HEK293 (cell line): ENCODE data around the gene SSBP3.
A peak's percentile ranks its signal among the peaks of the same experiment; 100 is the strongest.

ENCODE experiments used
- CTCF ChIA-PET: fragments of 350-600 bp; formaldehyde crosslinking; extraction: SDS; loops from one replicate; lab custom pipeline; 2021; ENCODE audit warnings: antibody characterized with exemption; lab: Yijun Ruan, JAX
- POLR2A ChIA-PET: fragments of 300-600 bp; formaldehyde crosslinking; extraction: SDS; loops from one replicate; lab custom pipeline; 2020; ENCODE audit warnings: antibody characterized with exemption, inconsistent platforms; lab: Yijun Ruan, JAX
- H3K27ac ChIP-seq: fragments of 200-500 bp; sonication (Bioruptor generic); 2 replicates; pipeline ENCODE4 v1.5.1; 2014; ENCODE audit warnings: low read depth, low read length, control low read depth, inconsistent platforms; ENCODE audit errors: extremely low read depth
- H3K36me3 ChIP-seq, 2 experiments: fragments of 200-500 bp in 1 of 2; sonication (Bioruptor generic) in 1 of 2; 1 replicate in 1 of 2; 2 replicates in 1 of 2; pipeline ENCODE4 v1.5.1; 2014 to 2017; ENCODE audit warnings: inconsistent platforms in 2 of 2, low read length in 2 of 2; ENCODE audit not compliant: control insufficient read depth in 2 of 2, insufficient read depth in 1 of 2
- H3K4me1 ChIP-seq: fragments of 200-500 bp; sonication (Bioruptor generic); 2 replicates; pipeline ENCODE4 v1.5.1; 2014; ENCODE audit warnings: mild to moderate bottlenecking, low read length, inconsistent platforms; ENCODE audit not compliant: control insufficient read depth, insufficient read depth
- H3K4me3 ChIP-seq: 2 replicates; pipeline ENCODE4 v1.5.1; 2011; ENCODE audit warnings: low read depth, mild to moderate bottlenecking, control low read depth, low read length, moderate library complexity
- H3K9me3 ChIP-seq: fragments of 200-500 bp; sonication (Bioruptor generic); 2 replicates; pipeline ENCODE4 v1.5.1; 2014; ENCODE audit warnings: low read depth, low read length, inconsistent platforms; ENCODE audit not compliant: control insufficient read depth, insufficient read depth
- EGR2 ChIP-seq: fragments of 450-650 bp; formaldehyde crosslinking; IDR thresholded peaks from 2 replicates; pipeline ENCODE4 v1.5.1; 2016; ENCODE audit warnings: low read depth, missing biosample characterization, missing genetic modification characterization
- GFI1B ChIP-seq: fragments of 450-650 bp; formaldehyde crosslinking; IDR thresholded peaks from 2 replicates; pipeline ENCODE4 v1.5.1; 2016; ENCODE audit warnings: missing biosample characterization, missing genetic modification characterization
- HOXD13 ChIP-seq: sonication (generic); formaldehyde crosslinking; IDR thresholded peaks from 2 replicates; pipeline ENCODE4 v1.8.0; 2022; ENCODE audit warnings: missing genetic modification reagents, borderline replicate concordance
- PRDM10 ChIP-seq: fragments of 450-650 bp; formaldehyde crosslinking; IDR thresholded peaks from 2 replicates; pipeline ENCODE4 v1.5.1; 2016; ENCODE audit warnings: missing biosample characterization, missing genetic modification characterization
- RBAK ChIP-seq: fragments of 450-650 bp; formaldehyde crosslinking; IDR thresholded peaks from 2 replicates; pipeline ENCODE4 v1.5.1; 2016; ENCODE audit warnings: missing biosample characterization, missing genetic modification characterization
- REST ChIP-seq: fragments of 450-650 bp; formaldehyde crosslinking; IDR thresholded peaks from 2 replicates; pipeline ENCODE4 v1.5.1; 2016; ENCODE audit warnings: missing biosample characterization, missing genetic modification characterization
- ZEB2 ChIP-seq: fragments of 450-650 bp; formaldehyde crosslinking; IDR thresholded peaks from 2 replicates; pipeline ENCODE4 v1.5.1; 2016; ENCODE audit warnings: missing biosample characterization, missing genetic modification characterization
- ZFHX2 ChIP-seq: fragments of 450-650 bp; formaldehyde crosslinking; conservative IDR thresholded peaks from 2 replicates; pipeline ENCODE4 v1.5.1; 2016; ENCODE audit warnings: missing biosample characterization, missing genetic modification characterization
- ZNF10 ChIP-seq: fragments of 450-650 bp; formaldehyde crosslinking; IDR thresholded peaks from 2 replicates; pipeline ENCODE4 v1.5.1; 2017; ENCODE audit warnings: missing biosample characterization, missing genetic modification characterization
- ZNF133 ChIP-seq: fragments of 450-650 bp; formaldehyde crosslinking; IDR thresholded peaks from 2 replicates; pipeline ENCODE4 v1.5.1; 2016; ENCODE audit warnings: missing biosample characterization, missing genetic modification characterization
- ZNF148 ChIP-seq: fragments of 450-650 bp; formaldehyde crosslinking; IDR thresholded peaks from 2 replicates; pipeline ENCODE4 v1.5.0; 2017; ENCODE audit warnings: missing biosample characterization, missing genetic modification characterization, borderline replicate concordance
- ZNF157 ChIP-seq: fragments of 450-650 bp; formaldehyde crosslinking; IDR thresholded peaks from 2 replicates; pipeline ENCODE4 v1.5.1; 2016; ENCODE audit warnings: missing biosample characterization, missing genetic modification characterization
- ZNF16 ChIP-seq: fragments of 450-650 bp; formaldehyde crosslinking; IDR thresholded peaks from 2 replicates; pipeline ENCODE4 v1.5.1; 2016; ENCODE audit warnings: low read depth, missing biosample characterization, missing genetic modification characterization
- ZNF202 ChIP-seq: fragments of 450-650 bp; formaldehyde crosslinking; IDR thresholded peaks from 2 replicates; pipeline ENCODE4 v1.5.1; 2016; ENCODE audit warnings: missing biosample characterization, missing genetic modification characterization, borderline replicate concordance
- ZNF311 ChIP-seq: fragments of 450-650 bp; formaldehyde crosslinking; IDR thresholded peaks from 2 replicates; pipeline ENCODE4 v1.5.1; 2017; ENCODE audit warnings: missing biosample characterization, missing genetic modification characterization, borderline replicate concordance
- ZNF335 ChIP-seq: fragments of 450-650 bp; formaldehyde crosslinking; conservative IDR thresholded peaks from 2 replicates; pipeline ENCODE4 v1.5.1; 2016; ENCODE audit warnings: missing biosample characterization, missing genetic modification characterization
- ZNF404 ChIP-seq: fragments of 450-650 bp; formaldehyde crosslinking; IDR thresholded peaks from 2 replicates; pipeline ENCODE4 v1.5.1; 2017; ENCODE audit warnings: missing biosample characterization, missing genetic modification characterization
- ZNF501 ChIP-seq: fragments of 450-650 bp; formaldehyde crosslinking; IDR thresholded peaks from 2 replicates; pipeline ENCODE4 v1.5.1; 2016; ENCODE audit warnings: missing biosample characterization, missing genetic modification characterization
- ZNF510 ChIP-seq: fragments of 450-650 bp; formaldehyde crosslinking; IDR thresholded peaks from 2 replicates; pipeline ENCODE4 v1.5.1; 2018; ENCODE audit warnings: mild to moderate bottlenecking, missing genetic modification characterization, missing biosample characterization; ENCODE audit not compliant: insufficient replicate concordance
- ZNF514 ChIP-seq: fragments of 450-650 bp; formaldehyde crosslinking; IDR thresholded peaks from 2 replicates; pipeline ENCODE4 v1.5.1; 2016; ENCODE audit warnings: missing biosample characterization, missing genetic modification characterization
- ZNF580 ChIP-seq: fragments of 450-650 bp; formaldehyde crosslinking; IDR thresholded peaks from 2 replicates; pipeline ENCODE4 v1.5.1; 2016; ENCODE audit warnings: missing biosample characterization, missing genetic modification characterization
- ZNF600 ChIP-seq: fragments of 450-650 bp; formaldehyde crosslinking; IDR thresholded peaks from 2 replicates; pipeline ENCODE4 v1.5.1; 2016; ENCODE audit warnings: missing biosample characterization, missing genetic modification characterization
- ZNF610 ChIP-seq: fragments of 450-650 bp; formaldehyde crosslinking; IDR thresholded peaks from 2 replicates; pipeline ENCODE4 v1.5.1; 2016; ENCODE audit warnings: missing biosample characterization, missing genetic modification characterization, borderline replicate concordance
- ZNF776 ChIP-seq: fragments of 450-650 bp; formaldehyde crosslinking; IDR thresholded peaks from 2 replicates; pipeline ENCODE4 v1.5.0; 2017; ENCODE audit warnings: missing biosample characterization, missing genetic modification characterization, borderline replicate concordance
- ZSCAN4 ChIP-seq: fragments of 450-650 bp; formaldehyde crosslinking; IDR thresholded peaks from 2 replicates; pipeline ENCODE4 v1.5.1; 2017; ENCODE audit warnings: missing biosample characterization, missing genetic modification characterization

The SSBP3 gene

GRCh38 chr1:54323921-54324250, 82.3 kb downstream of the SSBP3 start (continued):
- no peak for TF ChIP-seq ZEB2
- no peak for TF ChIP-seq ZNF610 (tag by site-specific recombination)
- no peak for TF ChIP-seq ZNF580 (tag by site-specific recombination)

- H3K9me3 ChIP-seq = no peaks in the 10 kb centered on the region
- no peak overlapping the region for H3K4me3 ChIP-seq
- H3K36me3 ChIP-seq = peaks cover 0 to 3% of the 10 kb centered on the region in 2 experiments; a peak in 1 of 3 replicates
- POLR2A ChIA-PET = no interaction called here
- CTCF ChIA-PET = interaction anchor here (0.5 to 0.8 kb wide), 2 partner anchors 37 to 146 kb away, joined by 3 read pairs; no protein-coding TSS in a partner anchor
- no peak for TF ChIP-seq GFI1B (tag by site-specific recombination)
- 0 out of 2 replicates have a peak, but pooled peaks have one; percentile 35 for TF ChIP-seq ZFHX2
- TF ChIP-seq ZNF202 (tag by site-specific recombination) = no peak
- TF ChIP-seq EGR2 (tag by site-specific recombination) = 0 out of 2 replicates have a peak, but pooled peaks have one; percentile 23
- TF ChIP-seq ZNF133 (tag by site-specific recombination) = no peak
- TF ChIP-seq ZNF510 (tag by site-specific recombination) = no peak
- no peak for TF ChIP-seq ZNF157 (tag by site-specific recombination)
- 0 out of 2 replicates have a peak, but pooled peaks have one; percentile 20 for TF ChIP-seq PRDM10
- no peak for TF ChIP-seq ZNF404
- no peak for TF ChIP-seq ZNF148 (tag by site-specific recombination)
- TF ChIP-seq ZNF335 = no peak
- no peak for TF ChIP-seq ZNF514
- TF ChIP-seq HOXD13 (CRISPR knock-in tag) = no peak
- TF ChIP-seq ZNF600 = no peak
- no peak for TF ChIP-seq ZNF10 (tag by site-specific recombination)
- no peak for TF ChIP-seq REST (tag by site-specific recombination)
- TF ChIP-seq ZSCAN4 (tag by site-specific recombination) = no peak
- no peak for TF ChIP-seq ZNF16 (tag by site-specific recombination)
- TF ChIP-seq ZNF776 (tag by site-specific recombination) = no peak
- TF ChIP-seq RBAK = no peak
- TF ChIP-seq ZNF501 (tag by site-specific recombination) = no peak
- no peak for TF ChIP-seq ZNF311 (tag by site-specific recombination)
- H3K4me1 ChIP-seq = peaks cover 19% of the 10 kb centered on the region
- no peak overlapping the region for H3K27ac ChIP-seq
Observed at GRCh38 chr1:54323324-54323739, 82.9 kb downstream of the SSBP3 start.
